D341Med (cell line): ENCODE results near the gene EFNA5.
"Not testable (repeated sequence)": the region's sequence is repeated elsewhere in the genome, so short reads cannot be mapped to it uniquely, and the experiment has no call there.

Experiments used
- DNase-seq: peaks from one replicate; pipeline ENCODE4 v3.0.0; 2012; ENCODE audit warnings: low spot score

The EFNA5 gene

GRCh38 chr5:107457138-107457537 is 213.6 kb downstream of the EFNA5 start:
- no peak for DNase-seq

GRCh38 chr5:107456281-107456715 is 214.4 kb downstream of the EFNA5 start:
- DNase-seq = no peak

DNA sequence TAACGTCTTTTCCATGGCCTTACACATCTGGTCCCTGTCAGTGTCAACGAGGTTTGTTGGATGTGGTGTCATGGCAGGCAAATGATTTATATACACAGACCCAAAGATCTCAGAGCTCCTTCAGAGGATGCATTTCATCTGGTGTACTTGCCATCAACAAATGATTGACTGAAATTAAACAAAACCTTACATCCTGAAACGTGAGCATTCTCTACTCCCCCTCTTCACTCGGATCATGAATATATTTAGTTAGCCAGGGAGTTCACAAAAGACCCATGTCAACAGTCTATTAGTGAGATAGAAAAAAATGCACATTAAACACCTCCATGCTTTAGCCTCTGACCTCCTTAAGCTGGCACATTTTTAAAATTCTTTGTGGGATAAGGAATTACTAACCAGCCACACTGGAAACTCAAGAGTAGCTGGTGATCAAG is 215.6 kb downstream of the EFNA5 start:
- no peak for DNase-seq

DNA sequence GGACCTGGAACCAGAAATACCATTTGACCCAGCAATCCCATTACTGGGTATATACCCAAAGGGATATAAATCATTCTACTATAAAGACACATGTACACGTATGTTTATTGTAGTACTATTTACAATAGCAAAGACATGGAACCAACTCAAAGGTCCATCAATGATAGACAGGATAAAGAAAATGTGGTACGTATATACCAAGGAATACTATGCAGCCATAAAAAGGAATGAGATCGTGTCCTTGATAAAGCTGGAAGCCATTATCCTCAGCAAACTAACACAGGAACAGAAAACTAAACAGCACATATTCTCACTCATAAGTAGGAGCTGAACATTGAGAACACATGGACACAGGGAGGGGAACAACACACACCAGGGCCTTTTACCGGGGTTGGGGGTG is 218.9 kb downstream of the EFNA5 start:
- not testable (repeated sequence) for DNase-seq

- DNase-seq = no peak
These were observed 219.7 kb downstream of the EFNA5 start for GRCh38 chr5:107451028-107451427.

DNA sequence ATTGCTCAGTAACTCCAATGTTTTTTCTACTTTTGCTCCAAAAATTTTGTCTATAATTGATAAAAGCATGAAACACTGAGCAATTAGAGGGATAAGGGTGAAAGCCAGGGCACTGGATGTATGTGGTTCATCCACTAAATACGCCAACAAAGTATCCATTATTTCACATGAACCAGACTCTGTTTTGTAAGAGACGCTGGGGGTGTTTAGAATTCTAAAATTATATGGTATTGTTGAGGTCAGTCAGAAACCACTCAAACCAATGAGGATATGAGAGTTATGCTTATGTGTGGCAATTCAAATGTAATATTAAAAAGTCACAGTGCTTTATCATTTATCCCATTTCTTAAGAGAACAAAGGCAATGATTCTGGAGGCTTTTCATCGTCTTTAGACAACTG is 220.2 kb downstream of the EFNA5 start:
- no peak for DNase-seq

DNA sequence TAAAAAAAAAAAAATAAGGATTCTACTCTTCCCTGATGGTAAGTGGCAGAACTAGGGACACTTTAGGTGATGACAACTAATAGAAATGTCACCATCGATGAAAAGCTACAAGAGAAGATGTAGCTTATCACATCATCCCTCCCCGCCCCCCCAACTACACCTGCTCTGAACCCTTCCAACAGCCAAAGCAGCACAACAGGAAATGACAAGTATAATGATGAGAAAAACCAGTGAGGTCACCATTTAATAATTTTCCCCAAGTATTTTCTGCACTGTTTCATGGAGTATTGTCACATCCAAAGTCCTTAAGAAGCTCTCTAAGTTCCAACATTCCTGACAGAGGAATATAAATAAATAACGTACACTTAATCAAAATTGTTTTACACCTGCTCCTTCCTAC is 221.4 kb downstream of the EFNA5 start:
- DNase-seq = no peak

- DNase-seq = no peak
These were observed 223.2 kb downstream of the EFNA5 start for GRCh38 chr5:107447587-107447986.

DNA sequence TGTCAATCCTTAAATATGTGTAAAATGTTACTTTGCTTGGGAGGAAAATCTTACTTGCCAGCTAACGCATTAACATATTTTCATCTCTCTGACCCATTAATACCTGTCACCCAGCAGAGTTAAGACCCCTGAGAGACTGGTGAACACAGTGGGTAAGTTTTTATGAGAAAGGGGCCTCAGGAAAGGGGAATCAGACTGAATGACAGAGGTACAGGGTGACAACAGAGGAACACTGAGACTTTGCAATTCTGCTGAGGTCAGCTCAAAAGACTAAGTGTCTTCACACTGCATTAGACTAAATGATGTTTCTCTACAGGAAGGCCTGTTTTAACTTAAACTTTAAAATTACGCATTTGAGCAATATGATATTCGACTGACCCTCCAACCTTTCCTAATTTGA is 223.8 kb downstream of the EFNA5 start:
- DNase-seq = no peak

GRCh38 chr5:107444300-107444699 is 226.4 kb downstream of the EFNA5 start:
- no peak for DNase-seq

- DNase-seq = no peak
These were observed 226.8 kb downstream of the EFNA5 start for GRCh38 chr5:107443897-107444296.

- no peak for DNase-seq
These were observed 228.3 kb downstream of the EFNA5 start for GRCh38 chr5:107442452-107442851.

- DNase-seq = no peak
These were observed 230.9 kb downstream of the EFNA5 start for GRCh38 chr5:107439832-107440231.

DNA sequence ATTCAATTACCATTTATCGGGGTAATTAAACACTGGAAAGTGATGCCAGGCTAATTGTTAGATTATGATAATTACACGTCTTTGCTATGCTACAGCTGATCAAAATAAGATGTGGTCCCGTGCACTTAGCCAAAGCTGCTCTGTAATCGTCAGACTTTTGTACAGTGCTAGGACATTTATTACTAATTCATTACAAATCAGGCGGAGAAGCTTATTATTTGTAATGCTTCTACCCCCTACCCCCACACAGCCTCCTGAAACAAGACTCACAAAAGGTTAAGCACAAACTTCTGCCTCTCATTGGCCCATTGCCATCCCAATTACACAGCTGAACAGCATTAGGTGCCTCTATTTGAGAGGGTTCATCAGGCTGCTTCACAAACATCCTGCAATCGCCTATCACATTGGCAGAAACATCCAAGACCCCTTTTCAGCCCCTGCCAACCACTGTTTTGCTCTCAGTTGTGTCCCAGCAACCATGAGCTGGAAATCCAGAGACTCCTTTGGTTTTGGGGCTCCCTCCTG is 232.7 kb downstream of the EFNA5 start:
- no peak for DNase-seq

GRCh38 chr5:107437154-107437553 is 233.6 kb downstream of the EFNA5 start:
- no peak for DNase-seq

DNA sequence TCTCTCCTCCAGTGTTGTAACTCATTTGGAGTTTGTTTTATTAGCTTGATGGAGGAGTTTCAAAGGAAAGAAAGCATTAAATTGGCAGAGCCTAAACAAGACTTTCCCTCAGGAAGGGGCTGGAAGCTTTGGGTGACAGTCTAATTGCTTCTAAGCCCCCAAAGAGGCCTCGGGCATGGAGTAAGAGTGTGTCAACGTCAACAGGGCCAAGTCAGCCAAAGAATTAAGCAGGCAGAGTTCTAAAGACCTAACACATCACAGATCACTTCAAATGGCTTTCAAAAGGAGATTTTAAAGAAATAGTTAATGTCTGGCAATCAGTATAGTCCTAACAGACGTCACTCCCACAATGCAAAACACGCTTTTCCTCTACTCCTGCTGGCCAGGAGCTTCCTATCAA is 234.5 kb downstream of the EFNA5 start:
- no peak for DNase-seq

DNA sequence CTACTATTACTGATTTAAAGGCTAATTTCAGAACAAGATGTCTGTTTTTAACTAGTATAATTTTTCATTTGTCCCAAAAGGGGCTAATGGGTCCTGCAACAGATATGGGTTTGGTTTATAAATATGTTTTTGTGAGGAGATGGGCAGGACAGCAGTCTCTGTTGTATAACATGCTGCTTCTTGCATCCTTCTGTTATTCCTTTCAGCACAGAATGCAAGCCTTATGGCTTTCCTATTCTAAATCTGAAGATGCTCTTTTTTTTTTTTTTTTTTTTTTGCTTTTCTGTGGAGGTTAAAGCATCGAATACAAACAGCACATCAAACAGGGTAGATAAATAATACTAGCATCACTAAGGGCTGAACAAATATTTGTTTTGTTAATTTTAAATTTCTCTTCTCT is 235.7 kb downstream of the EFNA5 start:
- no peak for DNase-seq

GRCh38 chr5:107433646-107434045 is 237.1 kb downstream of the EFNA5 start:
- not testable (repeated sequence) for DNase-seq

DNA sequence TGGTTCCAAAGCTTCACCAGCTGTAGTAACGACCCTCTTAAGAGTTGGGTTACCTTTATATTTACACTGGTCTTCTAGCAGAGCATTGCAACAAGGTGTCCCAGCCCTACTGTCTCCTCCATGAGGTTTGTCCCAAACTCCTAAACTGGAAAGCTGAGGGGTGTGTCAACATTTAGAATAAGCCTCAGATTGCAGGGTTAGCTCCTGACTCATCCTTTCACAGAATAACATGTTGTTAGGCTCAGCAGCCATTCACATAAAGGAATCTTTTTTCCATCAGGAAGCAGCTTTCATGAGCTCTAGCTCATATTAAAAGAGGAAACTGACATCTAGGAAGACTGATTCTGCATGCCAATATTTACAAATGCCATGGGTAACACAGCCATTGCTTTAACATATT is 238.7 kb downstream of the EFNA5 start:
- no peak for DNase-seq

DNA sequence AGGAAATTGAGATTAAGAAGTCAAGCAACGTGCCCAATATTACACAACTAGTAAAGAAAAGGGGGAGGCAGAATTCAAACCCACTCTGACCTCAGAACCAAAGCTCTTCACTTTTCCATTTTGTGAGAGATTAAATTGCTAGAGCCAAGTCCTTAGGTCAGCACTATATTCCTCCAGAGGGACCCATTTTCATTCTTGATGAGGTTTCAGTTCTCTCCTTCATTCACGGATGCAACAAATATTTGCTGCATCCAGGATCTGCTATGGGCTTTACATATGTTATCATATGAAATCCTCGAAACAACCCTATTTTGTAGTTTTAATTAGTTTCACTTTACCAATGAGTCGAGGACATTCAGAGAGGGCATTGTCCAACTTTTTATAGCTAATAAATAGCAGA is 239.2 kb downstream of the EFNA5 start:
- DNase-seq = no peak

GRCh38 chr5:107430071-107430625 is 240.6 kb downstream of the EFNA5 start:
- no peak for DNase-seq

DNA sequence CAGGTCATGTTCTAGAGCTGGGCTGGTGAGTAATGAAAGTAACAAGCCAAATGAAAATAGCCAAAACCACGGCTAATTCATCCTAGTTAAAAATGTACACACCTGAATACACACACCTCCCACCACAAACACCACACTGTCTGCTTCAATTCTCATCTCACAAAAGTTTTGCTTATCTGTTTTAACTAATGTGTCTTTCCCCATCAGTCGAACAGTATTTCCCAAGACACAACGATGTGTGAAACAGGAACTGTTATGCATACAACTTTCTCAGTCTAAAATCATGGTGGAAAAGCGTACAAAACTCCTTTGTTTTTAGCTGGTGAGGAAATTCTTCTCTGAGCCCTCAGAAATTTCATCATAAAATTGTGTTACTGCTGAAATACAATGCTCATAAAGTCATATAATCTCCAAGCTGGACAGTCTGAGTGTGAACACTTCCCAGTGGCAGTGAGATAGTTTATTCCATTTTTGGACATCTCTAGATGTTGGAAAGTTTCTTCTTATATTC is 242.4 kb downstream of the EFNA5 start:
- DNase-seq = no peak

DNA sequence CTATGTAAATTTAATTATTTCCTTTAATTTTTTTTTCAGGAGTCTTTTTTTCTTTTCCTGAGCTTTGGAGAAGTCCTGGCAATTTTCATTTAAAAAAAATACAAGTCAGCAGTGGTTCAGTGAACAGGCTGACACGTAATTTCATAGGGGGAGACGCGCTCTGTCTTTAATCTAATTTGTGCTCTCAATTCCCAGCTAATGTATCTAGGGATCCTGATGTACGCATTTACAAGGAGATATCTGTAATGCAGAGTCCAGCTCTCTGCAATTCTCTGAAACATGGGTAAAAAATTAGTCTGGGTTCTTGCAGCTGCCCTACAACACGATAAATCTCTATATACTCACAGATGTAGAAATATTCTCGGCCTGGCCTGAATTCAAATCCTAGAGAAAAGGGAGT is 243.9 kb downstream of the EFNA5 start:
- DNase-seq = no peak

GRCh38 chr5:107426209-107426608 is 244.5 kb downstream of the EFNA5 start:
- DNase-seq = no peak
